ENCODE results near the gene CTNNBL1.

DNA sequence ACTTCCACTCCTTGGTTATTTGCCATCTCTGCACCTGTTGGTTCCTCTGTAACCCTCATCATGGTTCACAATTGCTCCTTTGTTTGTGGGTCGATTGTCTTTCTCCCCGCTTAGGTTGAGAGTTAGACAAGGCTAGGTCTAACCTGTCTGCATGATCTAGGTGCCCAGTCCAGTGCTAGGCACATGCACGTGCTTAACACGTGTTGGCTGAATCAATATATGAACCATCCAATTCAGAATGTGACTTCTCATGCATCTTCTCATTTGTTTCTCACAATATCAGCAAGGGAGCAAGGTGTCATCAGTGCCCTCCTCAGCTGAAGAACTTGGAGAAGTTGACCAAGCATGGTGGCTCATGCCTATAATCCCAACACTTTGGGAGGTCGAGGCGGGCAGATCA is 36.9 kb upstream of the CTNNBL1 start:
- TF ChIP-seq, protein P1, sequence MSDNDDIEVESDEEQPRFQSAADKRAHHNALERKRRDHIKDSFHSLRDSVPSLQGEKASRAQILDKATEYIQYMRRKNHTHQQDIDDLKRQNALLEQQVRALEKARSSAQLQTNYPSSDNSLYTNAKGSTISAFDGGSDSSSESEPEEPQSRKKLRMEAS (IDR thresholded peaks at IDR 0.05; ENCODE audit: low read depth, low read length) = peak; percentile 53
- TF ChIP-seq, protein P2, sequence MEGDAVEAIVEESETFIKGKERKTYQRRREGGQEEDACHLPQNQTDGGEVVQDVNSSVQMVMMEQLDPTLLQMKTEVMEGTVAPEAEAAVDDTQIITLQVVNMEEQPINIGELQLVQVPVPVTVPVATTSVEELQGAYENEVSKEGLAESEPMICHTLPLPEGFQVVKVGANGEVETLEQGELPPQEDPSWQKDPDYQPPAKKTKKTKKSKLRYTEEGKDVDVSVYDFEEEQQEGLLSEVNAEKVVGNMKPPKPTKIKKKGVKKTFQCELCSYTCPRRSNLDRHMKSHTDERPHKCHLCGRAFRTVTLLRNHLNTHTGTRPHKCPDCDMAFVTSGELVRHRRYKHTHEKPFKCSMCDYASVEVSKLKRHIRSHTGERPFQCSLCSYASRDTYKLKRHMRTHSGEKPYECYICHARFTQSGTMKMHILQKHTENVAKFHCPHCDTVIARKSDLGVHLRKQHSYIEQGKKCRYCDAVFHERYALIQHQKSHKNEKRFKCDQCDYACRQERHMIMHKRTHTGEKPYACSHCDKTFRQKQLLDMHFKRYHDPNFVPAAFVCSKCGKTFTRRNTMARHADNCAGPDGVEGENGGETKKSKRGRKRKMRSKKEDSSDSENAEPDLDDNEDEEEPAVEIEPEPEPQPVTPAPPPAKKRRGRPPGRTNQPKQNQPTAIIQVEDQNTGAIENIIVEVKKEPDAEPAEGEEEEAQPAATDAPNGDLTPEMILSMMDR (IDR thresholded peaks at IDR 0.05; ENCODE audit: low read depth, low read length) = no peak

All from NB4 (cell line).